GM19240 (cell line): ENCODE measurements around the gene CCDC171.
"Not testable (repeated sequence)": the region's sequence is repeated elsewhere in the genome, so short reads cannot be mapped to it uniquely, and the experiment has no call there.

Experiments used
- DNase-seq: peaks from one replicate; pipeline ENCODE4 v3.0.0; 2011; ENCODE audit warnings: low spot score; ENCODE audit not compliant: insufficient read length

The CCDC171 gene

DNA sequence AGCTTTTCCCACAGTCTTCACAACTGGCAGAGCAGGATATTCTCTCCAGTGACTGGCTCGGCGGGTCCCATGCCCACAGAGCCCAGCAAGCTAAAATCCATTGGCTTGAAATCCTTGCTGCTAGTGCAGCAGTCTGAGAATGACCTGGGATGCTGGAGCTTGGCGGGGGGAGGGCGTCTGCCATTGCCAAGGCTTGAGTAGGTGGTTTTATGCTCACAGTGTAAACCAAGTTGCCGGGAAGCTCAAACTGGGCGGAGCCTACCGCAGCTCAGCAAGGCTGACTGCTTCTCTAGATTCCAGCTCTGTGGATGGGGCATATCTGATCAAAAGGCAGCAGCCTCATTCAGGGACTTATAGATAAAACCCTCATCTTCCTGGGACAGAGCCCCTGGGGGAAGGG lies 194.1 kb downstream of the CCDC171 start:
- DNase-seq = no peak

DNA sequence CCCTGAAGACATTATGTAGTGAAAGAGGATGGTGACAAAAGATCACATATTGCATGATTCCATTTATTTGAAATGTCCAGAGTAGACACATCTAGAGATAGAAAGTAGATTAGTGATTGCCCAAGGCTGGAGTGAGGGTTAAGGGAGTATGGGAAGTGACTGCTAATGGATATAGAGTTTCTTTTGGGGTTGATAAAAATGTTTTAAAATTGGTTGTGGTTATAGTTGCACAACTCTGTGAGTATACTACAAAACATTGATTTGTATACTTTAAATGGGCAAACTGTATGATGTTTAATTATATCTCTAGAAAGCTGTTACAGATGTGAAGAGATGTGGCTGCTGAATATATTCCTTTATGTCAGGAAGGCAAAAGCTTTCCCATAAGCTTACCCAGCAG lies 202.8 kb downstream of the CCDC171 start:
- DNase-seq = no peak

GRCh38 chr9:15761551-15761950 lies 208.7 kb downstream of the CCDC171 start:
- no peak for DNase-seq

DNA sequence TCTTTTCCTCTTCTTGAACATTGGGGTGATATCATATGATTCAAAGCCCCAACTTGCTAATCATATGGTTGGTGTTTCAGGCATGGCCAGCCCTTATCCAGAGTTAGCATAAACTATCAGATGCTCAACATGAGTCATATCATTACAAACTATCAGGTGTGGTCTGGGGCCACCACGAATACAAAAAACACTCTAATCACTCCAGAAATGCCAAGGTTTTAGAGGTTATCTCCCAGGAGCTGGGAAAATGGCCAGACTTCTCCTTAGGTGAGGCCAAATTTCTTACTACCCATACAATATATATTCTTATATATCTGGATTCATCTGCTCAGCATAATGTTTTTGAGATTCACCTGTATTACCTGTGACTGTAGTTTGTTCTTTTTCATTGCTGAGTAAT lies 210.5 kb downstream of the CCDC171 start:
- no peak for DNase-seq

GRCh38 chr9:15764131-15764530 lies 211.3 kb downstream of the CCDC171 start:
- no peak for DNase-seq

- no peak for DNase-seq
Observed at GRCh38 chr9:15769547-15769946, 216.7 kb downstream of the CCDC171 start.

DNA sequence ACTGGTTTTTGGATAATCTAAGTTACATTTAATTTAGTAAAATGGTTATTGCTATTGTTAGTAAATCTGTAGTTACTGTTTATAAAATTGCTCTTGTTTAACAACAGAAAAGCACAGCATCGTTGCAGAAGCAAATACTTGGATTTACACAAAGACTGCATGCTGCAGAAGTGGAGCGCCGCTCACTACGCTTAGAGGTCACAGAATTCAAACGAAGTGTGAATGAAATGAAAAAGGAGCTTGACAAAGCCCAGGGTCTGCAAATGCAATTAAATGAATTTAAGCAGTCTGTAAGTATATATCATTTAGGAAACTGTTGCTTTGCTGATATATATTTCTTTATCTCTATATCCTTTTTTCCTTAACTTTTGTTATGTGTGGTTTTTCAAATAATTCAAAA lies 226.0 kb downstream of the CCDC171 start:
- DNase-seq = no peak

GRCh38 chr9:15782106-15782505 lies 229.3 kb downstream of the CCDC171 start:
- no peak for DNase-seq

GRCh38 chr9:15785584-15785983 lies 232.7 kb downstream of the CCDC171 start:
- DNase-seq = no peak

DNA sequence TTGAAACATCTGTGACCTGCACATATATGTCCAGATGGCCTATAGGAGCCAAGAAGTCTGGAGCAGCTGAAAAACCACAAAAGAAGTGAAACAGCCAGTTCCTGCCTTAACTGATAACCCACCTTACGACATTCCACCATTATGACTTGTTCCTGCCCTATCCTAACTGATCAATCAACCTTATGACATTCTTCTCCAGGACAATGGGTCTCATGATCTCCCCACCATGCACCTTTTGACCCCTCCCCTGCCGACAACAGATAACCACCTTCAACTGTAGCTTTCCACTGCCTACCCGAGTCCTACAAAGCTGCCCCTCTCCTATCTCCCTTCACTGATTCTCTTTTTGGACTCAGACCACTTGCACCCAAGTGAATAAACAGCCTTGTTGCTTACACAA lies 233.8 kb downstream of the CCDC171 start:
- DNase-seq = no peak

- DNase-seq = not testable (repeated sequence)
Observed at GRCh38 chr9:15810219-15810899, 257.5 kb downstream of the CCDC171 start.

DNA sequence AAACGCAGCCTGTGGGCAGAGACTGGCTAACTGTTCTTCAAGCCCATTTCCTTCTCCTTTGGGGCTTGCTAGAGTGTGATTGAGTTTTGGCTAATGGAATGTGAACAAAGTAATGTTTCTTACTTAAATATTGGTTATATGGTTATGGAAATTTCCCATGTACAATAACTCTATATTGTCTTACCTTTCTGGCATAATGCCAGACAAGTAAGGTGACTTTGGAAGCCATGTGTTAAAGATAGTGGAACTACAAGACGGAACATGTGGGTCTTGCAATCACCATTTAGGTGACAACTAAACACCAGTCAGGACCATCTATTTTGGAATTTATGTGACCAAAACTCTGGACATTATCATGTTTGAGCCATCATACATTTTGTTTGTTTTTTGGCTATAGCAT lies 260.2 kb downstream of the CCDC171 start:
- DNase-seq = no peak

GRCh38 chr9:15824310-15824709 lies 271.5 kb downstream of the CCDC171 start:
- DNase-seq = no peak

DNA sequence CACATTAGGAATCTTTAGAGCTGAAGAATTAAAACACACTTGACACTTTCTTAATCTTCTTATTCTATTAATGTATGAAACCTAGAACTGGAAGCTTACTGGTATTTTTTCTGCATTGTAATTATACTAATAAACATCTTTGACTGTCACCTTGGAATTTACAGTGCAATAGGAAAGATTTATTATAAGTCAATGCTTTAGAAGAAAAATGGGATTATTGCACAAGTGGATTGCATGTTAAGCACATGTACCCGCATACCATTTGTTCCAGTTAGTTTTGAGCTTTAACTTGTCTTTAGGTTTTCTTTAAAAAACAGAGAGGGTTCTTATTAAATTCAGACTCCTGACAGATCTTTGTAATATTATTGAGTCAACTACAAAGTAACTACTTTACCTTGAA lies 278.5 kb downstream of the CCDC171 start:
- DNase-seq = no peak

DNA sequence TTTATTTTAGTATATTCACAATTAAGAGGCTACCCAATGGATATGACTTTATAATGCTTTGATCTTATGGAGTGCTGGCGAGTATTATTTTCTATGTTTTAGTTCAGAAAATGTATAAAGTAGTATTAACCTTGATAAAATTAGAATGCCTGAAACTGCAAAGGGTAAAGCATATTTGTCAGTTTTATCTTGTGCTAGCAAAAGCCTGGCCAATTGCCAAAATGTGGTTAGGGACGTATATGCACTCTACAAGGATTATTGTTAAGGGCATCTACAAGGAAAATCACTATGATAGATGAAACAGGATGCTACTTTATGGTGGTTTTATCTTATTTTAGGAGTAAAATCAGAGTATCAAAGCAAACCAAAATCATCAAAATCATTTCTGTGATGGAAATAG lies 281.7 kb downstream of the CCDC171 start:
- DNase-seq = no peak

DNA sequence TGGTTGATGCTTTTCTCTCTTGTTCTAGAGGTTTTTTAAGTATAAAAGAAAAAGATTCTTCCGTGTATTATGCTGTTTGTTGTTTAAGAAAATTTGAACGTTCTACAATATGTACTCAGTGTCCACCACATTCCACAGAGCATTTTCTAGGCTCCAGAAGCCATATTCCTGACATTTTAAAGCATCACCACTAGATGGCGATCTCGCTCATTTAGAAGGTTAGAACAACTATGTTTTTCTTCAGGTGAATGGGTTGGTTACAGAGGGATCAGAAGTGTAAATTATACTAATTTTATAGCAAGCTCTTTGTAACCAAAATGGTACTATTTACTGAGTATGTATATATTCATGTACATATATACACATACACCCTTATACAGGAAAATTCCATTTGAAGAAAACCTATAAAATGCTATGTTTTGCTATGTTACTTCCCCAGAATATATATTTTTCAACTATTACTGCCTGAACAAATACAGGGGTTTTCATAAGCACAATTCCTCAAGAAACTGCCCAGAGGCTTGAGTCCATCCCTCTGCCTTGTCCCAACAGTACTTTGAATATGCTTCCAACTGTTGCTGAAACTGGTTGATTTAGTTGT lies 284.3 kb downstream of the CCDC171 start:
- no peak for DNase-seq

DNA sequence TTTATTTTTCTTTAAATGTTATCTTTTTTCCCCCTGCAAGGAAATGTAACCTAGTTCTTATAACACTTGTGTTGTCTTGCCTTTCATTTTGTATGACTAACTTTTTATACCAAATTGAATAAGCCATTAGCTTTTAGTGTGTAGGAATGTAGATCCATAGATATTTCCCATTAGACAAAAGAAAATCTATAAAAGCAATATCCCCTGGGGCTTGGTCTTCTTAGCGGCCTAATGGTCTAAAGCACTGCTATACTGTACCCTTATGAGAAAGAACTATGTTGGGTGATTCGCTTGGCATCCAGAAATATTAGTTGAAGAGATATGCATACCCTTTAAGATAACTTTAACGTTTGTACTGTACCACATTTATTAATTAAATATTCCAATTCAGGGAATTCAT lies 289.2 kb downstream of the CCDC171 start:
- no peak for DNase-seq

- DNase-seq = no peak
Observed at GRCh38 chr9:15843316-15843715, 290.5 kb downstream of the CCDC171 start.

GRCh38 chr9:15843931-15844330 lies 291.1 kb downstream of the CCDC171 start:
- DNase-seq = no peak

GRCh38 chr9:15846611-15847010 lies 293.8 kb downstream of the CCDC171 start:
- DNase-seq = no peak

DNA sequence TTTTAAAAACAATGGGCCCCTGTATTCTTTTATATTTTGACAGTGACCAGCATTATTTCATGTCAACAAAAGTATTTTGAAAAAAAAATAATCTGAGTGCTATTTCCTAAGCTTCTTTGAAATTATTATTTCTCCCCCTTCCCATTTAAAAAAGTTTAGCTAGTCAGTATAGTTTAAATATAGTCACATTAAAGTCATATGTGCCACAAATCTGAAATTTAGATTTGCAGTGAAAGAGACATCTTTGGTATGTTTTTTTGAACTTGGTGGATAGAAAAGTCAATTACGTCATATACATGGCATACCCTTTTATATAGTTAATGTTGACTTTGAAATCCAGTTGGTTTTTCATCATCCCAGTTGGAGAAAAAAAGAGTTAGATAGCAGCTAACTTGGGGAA lies 297.0 kb downstream of the CCDC171 start:
- no peak for DNase-seq

DNA sequence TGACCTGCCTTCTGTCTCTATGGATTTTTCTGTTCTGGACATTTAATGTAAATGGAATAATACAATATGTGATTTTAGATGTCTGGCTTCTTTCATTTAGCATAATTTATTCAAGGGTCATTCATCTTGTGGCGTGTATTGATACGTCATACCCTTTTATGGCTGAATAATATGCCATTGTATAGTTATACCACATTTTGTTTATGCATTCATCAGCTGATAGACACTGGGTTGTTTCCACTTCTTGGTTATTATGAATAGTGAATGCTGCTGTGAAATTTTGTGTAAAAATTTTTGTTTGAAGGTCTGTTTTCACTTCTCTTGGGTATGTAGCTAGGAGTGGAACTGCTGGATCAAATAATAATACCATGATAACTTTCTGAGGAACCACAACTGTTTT lies 298.9 kb downstream of the CCDC171 start:
- no peak for DNase-seq

- DNase-seq = no peak
Observed at GRCh38 chr9:15856591-15856990, 303.7 kb downstream of the CCDC171 start.
